Mucosa of stomach (tissue), 1 donor: Measurements from ENCODE around the gene HLA-DRB5.
"Not testable (repeated sequence)": the region's sequence is repeated elsewhere in the genome, so short reads cannot be mapped to it uniquely, and the experiment has no call there.

Source experiments
- H3K27me3 ChIP-seq: one replicate; pipeline ENCODE4 v1.7.0; 2013; ENCODE audit warnings: mild to moderate bottlenecking, low read length; ENCODE audit not compliant: control insufficient read depth, insufficient read depth
- H3K36me3 ChIP-seq: one replicate; pipeline ENCODE4 v1.7.0; 2013; ENCODE audit warnings: low read length; ENCODE audit not compliant: control insufficient read depth, insufficient read depth
- H3K4me1 ChIP-seq: one replicate; pipeline ENCODE4 v1.7.0; 2013; ENCODE audit warnings: mild to moderate bottlenecking, low read length; ENCODE audit not compliant: control insufficient read depth, insufficient read depth
- H3K4me3 ChIP-seq: one replicate; pipeline ENCODE4 v1.7.0; 2013; ENCODE audit warnings: low read length
- H3K9ac ChIP-seq: one replicate; pipeline ENCODE4 v1.7.0; 2013; ENCODE audit warnings: mild to moderate bottlenecking, low read length, moderate library complexity
- H3K9me3 ChIP-seq: one replicate; pipeline ENCODE4 v1.7.0; 2013; ENCODE audit warnings: mild to moderate bottlenecking, low read length, moderate library complexity; ENCODE audit not compliant: control insufficient read depth
- donor health status: Pancreatic carcinoma.

HLA-DRB5 gene

GRCh38 chr6:32529697-32530430, at the start of gene HLA-DRB5:
TSS of gene HLA-DRB5 (minus strand) at chr6:32530287. CDS start at chr6:32530224, 63 bp downstream.
- H3K4me3 ChIP-seq = no peak within 1 kb of the TSS

GRCh38 chr6:32578962-32579361, 48.9 kb upstream of the HLA-DRB5 start:
- Histone ChIP-seq H3K4me3 (no peak overlapping the region), H3K27me3 (no peaks in the 10 kb centered on the region), H3K9me3 (no peaks in the 10 kb centered on the region), H3K4me1 (peaks cover 6% of the 10 kb centered on the region), H3K9ac (no peak overlapping the region), H3K36me3 (no peaks in the 10 kb centered on the region)

More at GRCh38 chr6:32529697-32530430, at the start of gene HLA-DRB5:
- H3K27me3 ChIP-seq = no peaks in the 10 kb centered on the region
- H3K9ac ChIP-seq = no peak within 1 kb of the TSS
- no peaks in the 10 kb centered on the region for H3K4me1 ChIP-seq
- H3K9me3 ChIP-seq = no peaks in the 10 kb centered on the region
- no peaks in the 10 kb centered on the region for H3K36me3 ChIP-seq

DNA sequence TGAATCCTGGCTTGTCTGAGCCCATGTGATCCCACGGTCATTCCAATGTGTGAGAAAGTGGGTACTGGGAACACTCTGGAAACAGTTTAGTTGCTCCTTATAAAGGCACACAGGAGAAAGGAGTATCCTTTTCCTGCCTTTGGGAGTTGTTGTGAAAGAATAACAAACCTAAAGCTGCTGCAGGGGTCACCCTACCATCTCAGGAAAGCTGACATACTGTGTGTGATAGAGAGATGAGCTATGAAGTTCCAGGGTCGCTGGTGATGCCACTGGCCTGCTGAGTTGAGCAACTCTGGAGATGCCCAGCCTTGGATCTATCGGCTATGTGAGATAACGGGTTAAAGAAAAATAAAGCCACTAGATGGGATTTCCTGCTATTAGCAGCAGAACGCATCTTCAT, 47.4 kb upstream of the HLA-DRB5 start:
- not testable (repeated sequence) for H3K9me3 ChIP-seq, H3K9ac ChIP-seq, H3K27me3 ChIP-seq, H3K4me1 ChIP-seq, H3K4me3 ChIP-seq, H3K36me3 ChIP-seq

DNA sequence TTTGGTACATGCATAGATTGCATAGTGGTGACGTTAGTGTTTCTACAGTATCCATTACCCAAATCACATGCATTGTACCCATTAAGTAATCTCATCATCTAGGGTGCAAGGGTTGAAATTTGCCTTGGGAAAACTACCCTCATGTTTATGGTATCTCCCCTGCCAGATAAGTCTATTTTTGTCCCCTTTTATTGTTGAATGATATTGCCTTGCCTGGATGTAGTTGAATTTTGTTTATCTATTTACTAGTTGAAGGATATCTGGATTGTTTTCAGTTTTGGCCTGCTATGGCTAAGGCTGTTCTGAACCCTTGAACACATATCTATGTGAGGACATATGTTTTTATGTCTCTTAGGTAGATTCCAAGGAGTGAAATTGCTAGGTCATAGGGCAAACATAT, 46.2 kb upstream of the HLA-DRB5 start:
- no peaks in the 10 kb centered on the region for H3K4me1 ChIP-seq
- H3K27me3 ChIP-seq = no peaks in the 10 kb centered on the region
- no peak overlapping the region for H3K4me3 ChIP-seq
- H3K36me3 ChIP-seq = no peaks in the 10 kb centered on the region
- H3K9me3 ChIP-seq = no peaks in the 10 kb centered on the region
- no peak overlapping the region for H3K9ac ChIP-seq

- no peak overlapping the region for H3K9ac ChIP-seq
- H3K4me3 ChIP-seq = no peak overlapping the region
- H3K36me3 ChIP-seq = no peaks in the 10 kb centered on the region
- H3K4me1 ChIP-seq = no peaks in the 10 kb centered on the region
- H3K27me3 ChIP-seq = no peaks in the 10 kb centered on the region
- no peaks in the 10 kb centered on the region for H3K9me3 ChIP-seq
These were observed 40.3 kb upstream of the HLA-DRB5 start for GRCh38 chr6:32570363-32570905.

- Histone ChIP-seq H3K4me3 (no peak overlapping the region), H3K4me1 (no peaks in the 10 kb centered on the region), H3K9ac (no peak overlapping the region), H3K9me3 (no peaks in the 10 kb centered on the region), H3K27me3 (no peaks in the 10 kb centered on the region), H3K36me3 (no peaks in the 10 kb centered on the region)
These were observed 38.5 kb upstream of the HLA-DRB5 start for GRCh38 chr6:32568561-32568960.

DNA sequence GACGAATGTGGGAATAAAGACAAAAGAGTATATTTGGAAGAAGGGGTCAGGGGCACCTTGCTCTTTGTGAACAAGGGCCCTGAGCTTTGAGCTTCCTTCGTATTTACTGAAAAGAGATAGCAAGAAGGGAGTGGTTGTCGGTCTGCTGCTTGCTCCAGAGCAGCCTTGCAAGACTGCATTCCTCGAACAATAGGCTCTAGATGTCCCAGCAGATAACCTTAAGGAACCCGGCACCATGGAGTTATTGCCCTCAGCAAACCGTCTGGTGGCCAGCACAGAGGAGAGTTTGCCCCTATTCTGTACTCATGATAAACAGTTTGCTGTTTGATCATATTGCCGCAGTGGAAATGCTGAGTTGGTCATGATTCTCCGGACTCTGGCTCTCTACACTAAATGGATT, 36.9 kb upstream of the HLA-DRB5 start:
- H3K27me3 ChIP-seq = no peaks in the 10 kb centered on the region
- no peaks in the 10 kb centered on the region for H3K36me3 ChIP-seq
- no peak overlapping the region for H3K9ac ChIP-seq
- no peaks in the 10 kb centered on the region for H3K4me1 ChIP-seq
- H3K9me3 ChIP-seq = no peaks in the 10 kb centered on the region
- H3K4me3 ChIP-seq = no peak overlapping the region

DNA sequence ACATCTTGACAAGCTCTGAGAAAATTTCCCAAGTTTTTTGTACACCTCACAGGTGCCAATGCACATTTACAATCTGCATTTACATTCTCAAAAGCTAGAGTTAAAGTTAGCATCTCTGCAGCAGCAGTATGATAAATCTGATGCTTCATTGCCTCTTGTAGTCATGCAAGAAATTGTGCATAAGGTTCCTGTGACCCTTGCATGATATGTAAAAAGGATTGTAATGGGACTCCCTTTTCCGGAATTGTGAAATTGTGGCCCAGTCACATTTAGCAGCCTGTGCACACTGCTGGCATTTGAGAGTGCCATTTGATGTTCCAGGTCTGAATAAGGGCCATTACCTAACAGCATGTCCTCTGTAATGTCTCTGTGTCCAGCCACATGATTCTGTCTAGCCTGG, 35.4 kb upstream of the HLA-DRB5 start:
- no peak overlapping the region for H3K4me3 ChIP-seq
- H3K27me3 ChIP-seq = no peaks in the 10 kb centered on the region
- H3K9ac ChIP-seq = no peak overlapping the region
- no peaks in the 10 kb centered on the region for H3K36me3 ChIP-seq
- H3K4me1 ChIP-seq = no peaks in the 10 kb centered on the region
- no peaks in the 10 kb centered on the region for H3K9me3 ChIP-seq

DNA sequence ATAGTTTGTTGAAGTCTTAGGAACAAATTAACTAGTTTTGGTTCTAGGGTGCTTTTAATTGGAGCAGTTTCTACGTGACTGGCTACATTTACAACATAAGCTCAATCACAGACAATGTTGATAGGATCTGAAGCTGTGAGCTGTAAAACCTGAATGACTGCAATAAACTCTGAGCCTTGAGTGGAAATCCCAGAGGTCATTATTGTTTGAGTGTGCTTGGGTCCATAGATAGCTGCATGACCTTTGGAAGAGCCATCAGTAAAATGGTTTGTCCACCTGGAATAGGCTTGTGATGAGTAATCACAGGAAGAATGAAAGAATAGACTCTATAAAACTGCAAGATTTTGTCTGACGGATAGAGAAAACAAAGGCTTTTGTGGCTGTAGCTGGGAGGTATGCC, 32.9 kb upstream of the HLA-DRB5 start:
- Histone ChIP-seq H3K4me1 (no peaks in the 10 kb centered on the region), H3K27me3 (no peaks in the 10 kb centered on the region), H3K36me3 (no peaks in the 10 kb centered on the region), H3K9ac (no peak overlapping the region), H3K9me3 (no peaks in the 10 kb centered on the region), H3K4me3 (no peak overlapping the region)

DNA sequence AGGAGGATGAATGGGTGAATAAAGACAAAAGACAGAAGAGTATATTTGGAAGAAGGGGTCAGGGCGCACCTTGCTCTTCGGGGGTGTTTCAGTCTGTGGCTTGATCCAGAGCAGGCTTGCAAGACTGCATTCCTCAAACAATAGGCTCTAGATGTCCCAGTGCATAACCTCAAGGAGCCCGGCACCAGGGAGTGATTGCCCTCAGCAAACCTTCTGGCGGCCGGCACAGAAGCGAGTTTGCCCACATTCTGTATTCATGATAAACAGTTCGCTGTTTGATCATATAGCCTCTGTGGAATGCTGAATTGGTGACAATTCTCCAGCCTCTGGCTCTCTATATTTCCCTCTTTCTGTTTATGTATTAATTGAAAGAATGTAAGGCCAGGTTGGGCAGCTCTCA, 29.7 kb upstream of the HLA-DRB5 start:
- no peaks in the 10 kb centered on the region for H3K27me3 ChIP-seq
- H3K9ac ChIP-seq = no peak overlapping the region
- no peak overlapping the region for H3K4me3 ChIP-seq
- H3K4me1 ChIP-seq = no peaks in the 10 kb centered on the region
- H3K36me3 ChIP-seq = no peaks in the 10 kb centered on the region
- no peaks in the 10 kb centered on the region for H3K9me3 ChIP-seq

DNA sequence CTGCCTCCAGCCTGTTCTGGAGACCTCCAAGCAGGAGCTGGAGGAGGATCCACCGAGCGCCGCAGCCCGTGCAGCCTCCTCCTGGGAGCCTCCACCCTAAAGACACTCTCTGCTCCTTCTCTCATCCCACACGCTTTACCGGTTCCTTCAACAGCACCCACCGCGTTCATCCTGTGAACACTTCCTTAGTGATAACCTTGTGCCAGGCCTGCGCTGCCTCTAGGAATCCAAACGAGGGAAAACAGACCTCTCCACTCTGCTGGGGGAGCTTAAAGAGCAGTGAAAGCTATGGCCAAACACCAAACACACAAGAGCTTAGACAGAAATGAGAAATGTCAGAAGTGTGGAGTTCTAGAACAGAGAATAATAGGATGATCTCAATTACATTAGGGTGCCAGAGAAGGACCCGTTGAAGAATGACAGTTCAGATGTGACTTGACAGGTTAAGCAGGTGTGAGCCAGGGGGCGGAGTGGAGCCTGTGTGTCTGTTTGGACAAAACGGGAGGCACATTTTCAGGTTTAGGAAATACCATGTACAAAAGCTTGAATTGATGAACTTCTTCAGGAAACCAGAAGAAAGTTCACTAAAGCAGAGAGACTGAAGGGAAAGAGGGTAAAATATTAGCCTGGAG, 28.5 kb upstream of the HLA-DRB5 start:
- Histone ChIP-seq H3K36me3 (no peaks in the 10 kb centered on the region), H3K4me1 (no peaks in the 10 kb centered on the region), H3K27me3 (no peaks in the 10 kb centered on the region), H3K9ac (no peak overlapping the region), H3K4me3 (no peak overlapping the region), H3K9me3 (no peaks in the 10 kb centered on the region)

DNA sequence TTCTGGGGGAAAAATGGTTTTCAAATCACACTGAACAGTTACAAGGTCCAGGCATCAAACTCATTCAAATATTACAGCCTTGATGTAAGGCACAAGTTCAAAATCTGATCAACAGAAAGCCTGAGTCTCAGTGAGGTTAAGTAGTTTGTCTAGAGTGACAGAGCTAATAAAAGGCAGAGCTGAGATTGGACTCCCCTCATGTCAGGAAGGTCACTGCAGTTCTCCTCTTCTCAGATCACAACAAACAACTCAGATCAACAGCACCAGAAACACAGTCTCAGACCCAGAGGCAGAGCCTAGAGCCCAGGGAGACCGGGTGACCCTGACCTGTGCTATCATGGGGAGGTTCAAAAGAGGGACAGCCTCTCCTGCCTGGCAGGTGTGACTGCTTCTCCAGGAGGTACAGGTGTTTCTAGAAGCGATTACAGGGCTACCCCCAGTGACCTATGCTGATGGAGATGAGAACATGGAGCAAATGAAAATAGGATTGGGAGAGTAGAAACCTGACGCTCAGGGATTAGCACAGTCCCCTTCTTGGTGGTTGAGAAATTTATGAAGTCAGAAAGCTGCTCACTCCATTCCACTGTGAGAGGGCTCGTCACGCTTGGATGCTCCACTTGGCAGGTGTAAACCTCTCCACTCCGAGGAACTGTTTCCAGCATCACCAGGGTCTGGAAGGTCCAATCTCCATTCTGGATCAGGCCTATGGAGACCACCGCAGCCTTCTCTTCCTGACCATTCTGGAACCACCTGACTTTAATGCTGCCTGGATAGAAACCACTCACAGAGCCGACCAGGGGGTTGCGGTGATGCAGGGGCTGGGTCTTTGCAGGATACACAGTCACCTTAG, 24.3 kb upstream of the HLA-DRB5 start:
- Histone ChIP-seq H3K9ac (no peak overlapping the region), H3K9me3 (no peaks in the 10 kb centered on the region), H3K36me3 (no peaks in the 10 kb centered on the region)

More for the DNA sequence above, 24.3 kb upstream of the HLA-DRB5 start:
- no peaks in the 10 kb centered on the region for H3K27me3 ChIP-seq
- no peak overlapping the region for H3K4me3 ChIP-seq
- H3K4me1 ChIP-seq = no peaks in the 10 kb centered on the region
